CD14-positive monocyte (primary cell): ENCODE results near the gene EIF5AL1. TPM values are rescaled to one million over a fixed set of nuclear protein-coding genes. Genes with fewer than 3 reads are reported as not detected.
"Not testable (repeated sequence)": the region's sequence is repeated elsewhere in the genome, so short reads cannot be mapped to it uniquely, and the experiment has no call there.

Source experiments
- DNase-seq, 3 donors: peaks; one replicate each; pipeline ENCODE4 v3.0.0-alpha.2; 2011 to 2022
- H2AFZ ChIP-seq: 2 replicates; pipeline ENCODE4 v1.6.0; 2012; ENCODE audit warnings: mild to moderate bottlenecking, low read depth, low read length, inconsistent platforms; ENCODE audit not compliant: insufficient read depth, poor library complexity, severe bottlenecking
- H3K27ac ChIP-seq, 2 donors: 1 replicate in 1 of 2; 2 replicates in 1 of 2; pipeline ENCODE4 v1.5.1; 2012 to 2013; ENCODE audit warnings: low read length in 2 of 2, control low read depth in 1 of 2, inconsistent platforms in 1 of 2, low read depth in 1 of 2, mild to moderate bottlenecking in 1 of 2
- H3K27me3 ChIP-seq, 2 donors: one replicate each; pipeline versions ENCODE4 v1.6.0 to v1.6.1; 2011 to 2013; ENCODE audit warnings: low read length in 2 of 2; ENCODE audit not compliant: control insufficient read depth in 2 of 2, insufficient read depth in 2 of 2
- H3K36me3 ChIP-seq, 2 donors: replicated peaks in 1 of 2; 1 replicate in 1 of 2; 2 replicates in 1 of 2; pipeline versions ENCODE4 v1.5.1 to v1.6.1; 2012 to 2013; ENCODE audit warnings: low read length in 2 of 2, control low read depth in 1 of 2, inconsistent platforms in 1 of 2, mild to moderate bottlenecking in 1 of 2; ENCODE audit not compliant: insufficient read depth in 2 of 2, control insufficient read depth in 1 of 2
- H3K4me1 ChIP-seq, 2 donors: 1 replicate in 1 of 2; 2 replicates in 1 of 2; pipeline versions ENCODE4 v1.5.1 to v1.6.1; 2012 to 2013; ENCODE audit warnings: low read length in 2 of 2, control low read depth in 1 of 2, inconsistent platforms in 1 of 2, mild to moderate bottlenecking in 1 of 2, moderate library complexity in 1 of 2; ENCODE audit not compliant: insufficient read depth in 2 of 2, control insufficient read depth in 1 of 2
- H3K4me2 ChIP-seq: replicated peaks from 2 replicates; pipeline ENCODE3; 2012; ENCODE audit warnings: low read length, moderate library complexity, mild to moderate bottlenecking; ENCODE audit not compliant: poor library complexity, severe bottlenecking; ENCODE audit errors: extremely low read depth
- H3K4me3 ChIP-seq, 3 experiments: fragments of 200-600 bp in 1 of 3; sonication (generic) in 1 of 3; replicated peaks in 1 of 3; 1 replicate in 2 of 3; 2 replicates in 1 of 3; pipeline ENCODE4 v1.5.1; 2011 to 2013; ENCODE audit warnings: low read length in 3 of 3, mild to moderate bottlenecking in 3 of 3, control low read depth in 2 of 3, low read depth in 2 of 3, inconsistent platforms in 1 of 3, moderate library complexity in 1 of 3
- H3K79me2 ChIP-seq: 2 replicates; pipeline ENCODE4 v1.6.0; 2012; ENCODE audit warnings: mild to moderate bottlenecking, control low read depth, inconsistent platforms, low read length, moderate library complexity; ENCODE audit not compliant: insufficient read depth
- H3K9ac ChIP-seq: 2 replicates; pipeline ENCODE4 v1.6.0; 2017; ENCODE audit warnings: low read length, mild to moderate bottlenecking; ENCODE audit not compliant: insufficient read depth, poor library complexity, severe bottlenecking
- H3K9me3 ChIP-seq, 2 donors: replicated peaks in 1 of 2; 1 replicate in 1 of 2; 2 replicates in 1 of 2; pipeline versions ENCODE4 v1.5.1 to v1.6.1; 2012 to 2013; ENCODE audit warnings: low read length in 2 of 2, control low read depth in 1 of 2; ENCODE audit not compliant: control insufficient read depth in 1 of 2, insufficient read depth in 1 of 2
- H4K20me1 ChIP-seq: 2 replicates; pipeline ENCODE4 v1.6.0; 2012; ENCODE audit warnings: mild to moderate bottlenecking, low read length, control low read depth, moderate library complexity; ENCODE audit not compliant: insufficient read depth
- H3K27ac Mint-ChIP-seq, 7 donors: one replicate each; pipeline ENCODE4 v1.8.0; 2020; ENCODE audit warnings: mild to moderate bottlenecking in 7 of 7, mixed read lengths in 7 of 7, moderate library complexity in 6 of 7, inconsistent platforms in 2 of 7
- H3K27me3 Mint-ChIP-seq, 3 donors: one replicate each; pipeline ENCODE4 v1.8.0; 2021 to 2022; ENCODE audit warnings: low read depth in 3 of 3, mild to moderate bottlenecking in 3 of 3, mixed read lengths in 3 of 3, moderate library complexity in 3 of 3, inconsistent platforms in 1 of 3
- H3K36me3 Mint-ChIP-seq, 2 donors: one replicate each; pipeline ENCODE4 v1.8.0; 2020; ENCODE audit warnings: mixed read lengths in 2 of 2, inconsistent platforms in 1 of 2, mild to moderate bottlenecking in 1 of 2
- H3K4me1 Mint-ChIP-seq: one replicate; pipeline ENCODE4 v1.8.0; 2020; ENCODE audit warnings: mild to moderate bottlenecking, mixed read lengths
- H3K4me3 Mint-ChIP-seq, 2 donors: one replicate each; pipeline ENCODE4 v1.8.0; 2020; ENCODE audit warnings: mild to moderate bottlenecking in 2 of 2, mixed read lengths in 2 of 2, moderate library complexity in 1 of 2
- H3K9me3 Mint-ChIP-seq, 7 donors: one replicate each; pipeline ENCODE4 v1.8.0; 2020 to 2022; ENCODE audit warnings: mixed read lengths in 7 of 7, mild to moderate bottlenecking in 6 of 7, moderate library complexity in 6 of 7, inconsistent platforms in 2 of 7
- WGBS: methylation state at CpG from one replicate; pipeline ENCODE4 v1.1.5; 2013; ENCODE audit warnings: missing lambda C conversion rate; ENCODE audit not compliant: insufficient coverage; 5-methylcytosine and 5-hydroxymethylcytosine counted together
- intact Hi-C, 2 donors: fragments of 100-400 bp; cut with micrococcal nuclease; formaldehyde crosslinking; loops; one replicate each; pipeline versions ENCODE4 v1.15.0 to v1.15.1; 2023
- polyA plus RNA-seq, 3 donors: library from polyadenylated mRNA; depleted of rRNA in 1 of 3; unstranded in 2 of 3; stranded (reverse) in 1 of 3; fragments of 300-500 nt in 2 of 3; fragments of >200 nt in 1 of 3; fragmentation: Illumina TruSeq in 2 of 3; gene quantifications; 1 replicate in 2 of 3; 2 replicates in 1 of 3; pipeline ENCODE4 v1.2.3, GENCODE V29; 2012 to 2021
- TF ChIP-seq, protein P1 (sequence below): fragments of 200-600 bp; IDR thresholded peaks from one replicate; pipeline ENCODE4 v1.8.0; 2022; ENCODE audit warnings: antibody characterized with exemption, mild to moderate bottlenecking

EIF5AL1 gene
- polyA plus RNA-seq, 3 donors, result 0.16 to 1.7 (median 0.17) TPM

DNA sequence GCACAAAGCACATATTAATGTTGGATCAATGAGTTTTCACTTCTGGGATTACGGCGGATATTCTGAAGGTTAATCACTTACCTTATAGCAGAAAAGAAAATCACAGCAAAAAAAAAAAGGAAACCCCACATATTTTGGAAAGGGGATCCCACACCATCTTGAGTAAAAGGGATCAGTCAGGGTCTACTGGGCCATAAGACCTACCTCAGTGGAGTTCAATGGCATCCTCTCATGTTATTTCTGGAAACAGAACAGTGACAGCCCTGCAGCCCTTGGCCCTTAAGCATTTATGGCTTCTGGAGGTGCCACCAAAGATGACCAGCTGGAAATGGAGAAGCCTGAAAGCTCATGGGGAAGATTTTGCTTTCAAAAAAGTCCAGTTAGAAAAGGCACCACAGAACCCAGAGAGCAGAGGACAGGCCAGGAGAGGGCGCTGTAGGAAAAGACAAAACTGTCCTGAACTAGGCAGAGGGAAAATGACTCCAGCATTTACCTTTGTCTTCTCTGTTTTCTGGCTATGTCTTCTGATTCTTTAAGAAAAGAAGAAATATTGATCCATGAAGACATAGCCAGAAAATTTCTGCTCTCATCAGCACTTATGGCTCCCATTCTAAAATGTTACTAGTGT, 2.9 kb upstream of the EIF5AL1 start:
- H3K4me2 ChIP-seq, H3K27me3 ChIP-seq, H2AFZ ChIP-seq, H3K4me3 Mint-ChIP-seq, H4K20me1 ChIP-seq, H3K27ac Mint-ChIP-seq, H3K36me3 Mint-ChIP-seq, H3K4me1 Mint-ChIP-seq, H3K9me3 ChIP-seq, H3K9me3 Mint-ChIP-seq, H3K27ac ChIP-seq, H3K4me3 ChIP-seq, H3K4me1 ChIP-seq, DNase-seq, intact Hi-C loops, H3K9ac ChIP-seq, H3K79me2 ChIP-seq, H3K36me3 ChIP-seq: not testable (repeated sequence)
- TF ChIP-seq, protein P1, sequence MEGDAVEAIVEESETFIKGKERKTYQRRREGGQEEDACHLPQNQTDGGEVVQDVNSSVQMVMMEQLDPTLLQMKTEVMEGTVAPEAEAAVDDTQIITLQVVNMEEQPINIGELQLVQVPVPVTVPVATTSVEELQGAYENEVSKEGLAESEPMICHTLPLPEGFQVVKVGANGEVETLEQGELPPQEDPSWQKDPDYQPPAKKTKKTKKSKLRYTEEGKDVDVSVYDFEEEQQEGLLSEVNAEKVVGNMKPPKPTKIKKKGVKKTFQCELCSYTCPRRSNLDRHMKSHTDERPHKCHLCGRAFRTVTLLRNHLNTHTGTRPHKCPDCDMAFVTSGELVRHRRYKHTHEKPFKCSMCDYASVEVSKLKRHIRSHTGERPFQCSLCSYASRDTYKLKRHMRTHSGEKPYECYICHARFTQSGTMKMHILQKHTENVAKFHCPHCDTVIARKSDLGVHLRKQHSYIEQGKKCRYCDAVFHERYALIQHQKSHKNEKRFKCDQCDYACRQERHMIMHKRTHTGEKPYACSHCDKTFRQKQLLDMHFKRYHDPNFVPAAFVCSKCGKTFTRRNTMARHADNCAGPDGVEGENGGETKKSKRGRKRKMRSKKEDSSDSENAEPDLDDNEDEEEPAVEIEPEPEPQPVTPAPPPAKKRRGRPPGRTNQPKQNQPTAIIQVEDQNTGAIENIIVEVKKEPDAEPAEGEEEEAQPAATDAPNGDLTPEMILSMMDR, result peak; percentile 16
- peaks cover 9 to 20% (median 12%) of the 10 kb centered on the region in 3 donors for H3K27me3 Mint-ChIP-seq
- no CpG with 5 or more reads among the region's 3 CpGs for WGBS

DNA sequence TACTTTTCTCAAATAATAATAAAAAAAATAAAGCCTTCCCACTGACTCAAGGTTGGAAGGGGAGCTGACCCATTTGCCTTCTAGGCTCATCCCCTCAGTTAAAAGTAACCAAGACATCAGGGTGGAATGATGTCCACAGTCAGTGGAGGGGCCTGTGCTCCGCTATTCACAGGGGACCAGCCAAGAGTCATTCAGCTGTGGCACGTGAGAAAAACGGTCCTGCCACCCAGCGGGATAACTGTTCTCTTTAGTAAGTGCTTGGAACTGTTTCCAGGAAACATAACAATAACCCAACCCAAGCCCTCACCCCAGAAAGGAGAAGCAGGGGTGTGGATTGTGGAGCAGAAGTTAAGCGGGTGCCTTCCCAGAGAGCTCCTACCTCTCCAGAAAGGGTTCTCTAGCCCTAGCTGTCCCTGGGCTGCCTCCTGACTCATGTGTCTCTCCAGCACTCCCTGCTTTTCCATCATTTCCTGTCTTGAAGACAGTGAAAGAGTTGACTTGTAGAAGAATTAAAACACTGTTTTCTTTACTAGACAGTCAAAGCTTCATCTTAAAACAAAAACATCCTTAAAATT, 2.3 kb upstream of the EIF5AL1 start:
- H3K27ac Mint-ChIP-seq, H3K9ac ChIP-seq, H3K79me2 ChIP-seq, H2AFZ ChIP-seq, H3K4me3 ChIP-seq, H3K27ac ChIP-seq, H3K4me2 ChIP-seq, H3K36me3 ChIP-seq, H3K4me3 Mint-ChIP-seq, DNase-seq, H3K36me3 Mint-ChIP-seq, H3K27me3 ChIP-seq, H4K20me1 ChIP-seq, H3K4me1 Mint-ChIP-seq, H3K4me1 ChIP-seq, H3K9me3 Mint-ChIP-seq, intact Hi-C loops, H3K9me3 ChIP-seq: not testable (repeated sequence)
- peaks cover 9 to 20% (median 12%) of the 10 kb centered on the region in 3 donors for H3K27me3 Mint-ChIP-seq
- WGBS, result no CpG with 5 or more reads among the region's 5 CpGs

DNA sequence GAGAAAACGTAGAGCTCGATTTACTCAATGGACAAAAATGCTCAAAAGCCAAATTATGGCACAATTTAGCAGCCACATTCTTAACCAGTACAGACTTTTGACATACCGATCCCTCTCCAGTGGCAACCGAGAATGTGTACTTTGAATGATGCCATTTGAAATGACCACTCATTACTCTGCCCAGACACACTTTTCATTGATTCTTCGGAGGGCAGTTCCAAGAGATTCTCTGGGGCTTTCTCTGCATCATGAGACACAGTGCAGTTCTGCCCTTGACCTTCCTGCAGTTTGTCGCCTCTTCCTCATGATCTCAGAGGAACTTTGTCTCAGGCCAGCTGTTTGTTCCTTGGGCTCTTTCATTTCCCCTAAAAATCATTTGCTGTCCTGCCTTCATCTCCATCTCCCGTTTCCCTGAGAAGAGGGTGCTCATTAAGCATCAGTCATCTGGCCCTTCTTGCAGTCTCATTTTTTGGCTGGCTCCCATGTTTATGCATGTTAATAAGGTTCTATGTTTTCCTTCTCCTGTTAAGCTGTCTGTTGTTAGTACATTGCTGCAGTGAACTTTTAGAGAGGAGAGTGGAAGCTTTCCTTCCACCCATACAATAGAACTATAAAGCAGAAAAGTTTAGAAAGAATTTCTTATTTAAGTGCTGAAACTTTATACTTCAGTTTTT, 4.3 kb downstream of the EIF5AL1 start:
- WGBS, result no CpG with 5 or more reads among the region's 7 CpGs
- H3K4me1 ChIP-seq, H3K27me3 ChIP-seq, H3K9me3 ChIP-seq, H3K4me2 ChIP-seq, H3K27ac ChIP-seq, H3K27me3 Mint-ChIP-seq, H3K36me3 Mint-ChIP-seq, H3K9me3 Mint-ChIP-seq, H3K4me3 ChIP-seq, intact Hi-C loops, H4K20me1 ChIP-seq, H3K4me3 Mint-ChIP-seq, DNase-seq, H3K4me1 Mint-ChIP-seq, H3K79me2 ChIP-seq, H3K9ac ChIP-seq, H3K36me3 ChIP-seq, H2AFZ ChIP-seq: not testable (repeated sequence)
- H3K27ac Mint-ChIP-seq, result peak overlapping the region in 1 of 7 donors; percentile 14

DNA sequence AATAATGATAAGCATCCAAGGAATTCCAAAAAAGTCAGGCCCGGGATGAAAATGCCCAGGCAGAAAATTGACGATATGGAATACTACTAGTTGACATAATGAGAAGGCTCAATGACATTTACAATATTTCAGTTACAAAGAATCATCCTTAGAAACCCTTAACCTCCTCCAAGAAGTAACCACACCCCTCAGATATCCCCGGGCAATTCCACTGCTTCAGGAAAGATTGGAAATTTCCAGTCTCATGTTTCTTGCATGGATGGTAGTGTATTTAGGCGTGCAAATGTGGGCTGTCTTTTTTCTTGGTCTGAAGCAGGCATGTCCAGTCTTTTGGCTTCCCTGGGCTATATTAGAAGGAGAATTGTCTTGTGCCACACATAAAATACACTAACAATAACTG, 5.2 kb downstream of the EIF5AL1 start:
- intact Hi-C loops, result not testable (repeated sequence)

More for the DNA sequence above, 5.2 kb downstream of the EIF5AL1 start:
- H3K27me3 Mint-ChIP-seq, H2AFZ ChIP-seq, H3K9me3 Mint-ChIP-seq, H3K4me1 Mint-ChIP-seq, H3K36me3 Mint-ChIP-seq, H4K20me1 ChIP-seq, H3K36me3 ChIP-seq, DNase-seq, H3K79me2 ChIP-seq, H3K4me3 ChIP-seq, H3K27ac Mint-ChIP-seq, H3K4me2 ChIP-seq, H3K9ac ChIP-seq, H3K4me1 ChIP-seq, H3K9me3 ChIP-seq, H3K27ac ChIP-seq, H3K4me3 Mint-ChIP-seq, H3K27me3 ChIP-seq: not testable (repeated sequence)
- no CpG with 5 or more reads among the region's 4 CpGs for WGBS
